SK-N-SH (cell line): ENCODE results near the gene TRMO. TPM values are rescaled to one million over a fixed set of nuclear protein-coding genes. Genes with fewer than 3 reads are reported as not detected.

Experiments
- CTCF ChIA-PET: fragments of 300-600, 350-600 bp; formaldehyde crosslinking; extraction: SDS; loops from one replicate; lab custom pipeline; 2021; lab: Yijun Ruan, JAX
- POLR2A ChIA-PET: fragments of 350-600 bp; sonication (Branson Sonifier 250); formaldehyde crosslinking; extraction: SDS; loops from one replicate; lab custom pipeline; 2020; ENCODE audit warnings: antibody characterized with exemption, inconsistent platforms; lab: Yijun Ruan, JAX
- DNase-seq: peaks from one replicate; pipeline ENCODE4 v3.0.0; 2012
- H2AFZ ChIP-seq: fragments of 200-600 bp; sonication (generic); 2 replicates; pipeline ENCODE4 v1.8.1; 2016; ENCODE audit warnings: antibody characterized with exemption, mild to moderate bottlenecking, low read depth
- H3F3A ChIP-seq: fragments of 200-600 bp; sonication (generic); replicated peaks from 2 replicates; pipeline ENCODE3; 2016; ENCODE audit warnings: antibody characterized with exemption, mild to moderate bottlenecking; ENCODE audit not compliant: insufficient read depth
- H3K27ac ChIP-seq, 2 experiments: fragments of 200-500 bp in 1 of 2; fragments of 200-600 bp in 1 of 2; sonication (Bioruptor generic) in 1 of 2; sonication (generic), shearing (Covaris generic) in 1 of 2; 2 replicates each; pipeline versions ENCODE4 v1.5.1 to v1.6.1; 2014 to 2016; ENCODE audit warnings: low read depth in 2 of 2, inconsistent platforms in 1 of 2, low read length in 1 of 2, mild to moderate bottlenecking in 1 of 2, mixed read lengths in 1 of 2
- H3K27me3 ChIP-seq: fragments of 200-600 bp; sonication (generic), shearing (Covaris generic); 2 replicates; pipeline ENCODE4 v1.6.1; 2016; ENCODE audit warnings: mixed run types; ENCODE audit not compliant: insufficient read depth
- H3K36me3 ChIP-seq, 2 experiments: fragments of 200-500 bp in 1 of 2; fragments of 200-600 bp in 1 of 2; sonication (Bioruptor generic) in 1 of 2; sonication (generic) in 1 of 2; replicated peaks in 1 of 2; 2 replicates each; pipeline versions ENCODE3 to v1.5.1; 2014 to 2016; ENCODE audit warnings: low read length in 1 of 2, mild to moderate bottlenecking in 1 of 2; ENCODE audit not compliant: insufficient read depth in 2 of 2, control insufficient read depth in 1 of 2
- H3K4me1 ChIP-seq, 2 experiments: fragments of 200-500 bp in 1 of 2; fragments of 200-600 bp in 1 of 2; sonication (Bioruptor generic) in 1 of 2; sonication (generic), shearing (Covaris generic) in 1 of 2; 2 replicates each; pipeline versions ENCODE4 v1.5.1 to v1.6.1; 2014 to 2016; ENCODE audit warnings: low read depth in 1 of 2, low read length in 1 of 2, mixed run types in 1 of 2; ENCODE audit not compliant: insufficient read depth in 2 of 2, control insufficient read depth in 1 of 2
- H3K4me2 ChIP-seq: fragments of 200-600 bp; sonication (generic), shearing (Covaris generic); 2 replicates; pipeline ENCODE4 v1.6.1; 2017; ENCODE audit warnings: mixed run types
- H3K4me3 ChIP-seq, 2 experiments: fragments of 200-500 bp in 1 of 2; fragments of 200-600 bp in 1 of 2; sonication (Bioruptor generic) in 1 of 2; sonication (generic), shearing (Covaris generic) in 1 of 2; 2 replicates each; pipeline versions ENCODE4 v1.5.1 to v1.8.1; 2014 to 2016; ENCODE audit warnings: low read depth in 2 of 2, inconsistent platforms in 1 of 2, low read length in 1 of 2, mild to moderate bottlenecking in 1 of 2, mixed read lengths in 1 of 2, moderate library complexity in 1 of 2
- H3K79me2 ChIP-seq: fragments of 200-600 bp; sonication (generic); 2 replicates; pipeline ENCODE4 v1.8.1; 2017; ENCODE audit warnings: mild to moderate bottlenecking; ENCODE audit not compliant: insufficient read depth
- H3K9ac ChIP-seq: fragments of 200-600 bp; sonication (generic); 2 replicates; pipeline ENCODE4 v1.6.1; 2017; ENCODE audit warnings: mixed run types
- H3K9me2 ChIP-seq: fragments of 200-600 bp; sonication (generic); 2 replicates; pipeline ENCODE4 v1.6.1; 2017; ENCODE audit warnings: mixed run types
- H3K9me3 ChIP-seq: fragments of 200-600 bp; sonication (generic); 2 replicates; pipeline ENCODE4 v1.6.1; 2017; ENCODE audit warnings: mixed run types, mild to moderate bottlenecking, moderate library complexity
- H4K20me1 ChIP-seq: fragments of 200-600 bp; sonication (generic); 2 replicates; pipeline ENCODE4 v1.6.1; 2017; ENCODE audit warnings: mild to moderate bottlenecking, mixed run types; ENCODE audit not compliant: insufficient read depth
- ELF1 ChIP-seq: IDR thresholded peaks from 2 replicates; pipeline ENCODE4 v1.4.0; 2012
- EZH2phosphoT487 ChIP-seq: fragments of 200-600 bp; sonication (generic); IDR thresholded peaks from 2 replicates; pipeline ENCODE4 v1.6.1; 2017; ENCODE audit warnings: low read depth, mixed run types, mild to moderate bottlenecking, antibody characterized with exemption, moderate library complexity, borderline replicate concordance
- GABPA ChIP-seq: IDR thresholded peaks from 2 replicates; pipeline ENCODE4 v1.4.0; 2012; ENCODE audit warnings: low read depth, mild to moderate bottlenecking
- GATA2 ChIP-seq: sonication (generic); formaldehyde crosslinking; IDR thresholded peaks from 2 replicates; pipeline ENCODE4 v1.5.0; 2020; ENCODE audit warnings: mild to moderate bottlenecking, missing genetic modification reagents
- IRF3 ChIP-seq: fragments of 150-350 bp; IDR thresholded peaks from 2 replicates; pipeline ENCODE4 v1.6.1; 2016; ENCODE audit warnings: mild to moderate bottlenecking, low read depth, low read length
- MAX ChIP-seq: IDR thresholded peaks from 2 replicates; pipeline ENCODE4 v1.4.0; 2012; ENCODE audit warnings: low read depth
- MEF2A ChIP-seq: IDR thresholded peaks from 2 replicates; pipeline ENCODE4 v1.4.0; 2012; ENCODE audit warnings: low read depth, borderline replicate concordance
- MXI1 ChIP-seq: IDR thresholded peaks from 2 replicates; pipeline ENCODE4 v1.6.1; 2012; ENCODE audit warnings: mild to moderate bottlenecking, low read depth, low read length, improper control_type of control experiment
- PBX3 ChIP-seq: IDR thresholded peaks from 2 replicates; pipeline ENCODE4; 2012
- RAD21 ChIP-seq: IDR thresholded peaks from 2 replicates; pipeline ENCODE4 v1.6.1; 2012; ENCODE audit warnings: mild to moderate bottlenecking, low read length
- RFX5 ChIP-seq: IDR thresholded peaks from 2 replicates; pipeline ENCODE4 v1.6.1; 2012; ENCODE audit warnings: mild to moderate bottlenecking, improper control_type of control experiment, low read length
- RXRA ChIP-seq: IDR thresholded peaks from 2 replicates; pipeline ENCODE4 v1.4.0; 2012; ENCODE audit warnings: low read depth, mild to moderate bottlenecking, borderline replicate concordance
- SIN3A ChIP-seq: IDR thresholded peaks from 2 replicates; pipeline ENCODE4 v1.6.1; 2012; ENCODE audit warnings: low read depth, mild to moderate bottlenecking, low read length, moderate library complexity, borderline replicate concordance
- SMC3 ChIP-seq: IDR thresholded peaks from 2 replicates; pipeline ENCODE4 v1.6.1; 2012; ENCODE audit warnings: low read depth, low read length, improper control_type of control experiment
- TAF1 ChIP-seq: IDR thresholded peaks from 2 replicates; pipeline ENCODE4 v1.6.1; 2012; ENCODE audit warnings: low read depth, mild to moderate bottlenecking, low read length, moderate library complexity, borderline replicate concordance
- TEAD4 ChIP-seq: IDR thresholded peaks from 2 replicates; pipeline ENCODE4 v1.4.0; 2012; ENCODE audit warnings: mild to moderate bottlenecking, borderline replicate concordance; ENCODE audit not compliant: insufficient read depth
- USF1 ChIP-seq: IDR thresholded peaks from 2 replicates; pipeline ENCODE4 v1.4.0; 2012; ENCODE audit warnings: low read depth, borderline replicate concordance
- WGBS: methylation state at CpG from one replicate; pipeline ENCODE4 v1.1.6; 2017; ENCODE audit warnings: low lambda C conversion rate; 5-methylcytosine and 5-hydroxymethylcytosine counted together
- polyA plus RNA-seq, 3 experiments: library from polyadenylated mRNA; depleted of rRNA; stranded (reverse); fragments of >200 nt; gene quantifications; 2 replicates each; pipeline ENCODE4 v1.2.3, GENCODE V29; 2012

Gene TRMO
- polyA plus RNA-seq, 1 of the 3 experiments (the other 2 are of a cell fraction): 8.1 TPM

GRCh38 chr9:97944612-97945011, 22.3 kb upstream of the TRMO start:
- Histone ChIP-seq H3K4me3 (no peak overlapping the region), H4K20me1 (no peaks in the 10 kb centered on the region), H3K79me2 (no peaks in the 10 kb centered on the region), H3K9ac (no peak overlapping the region), H3K4me2 (no peak overlapping the region), H3F3A (no peaks in the 10 kb centered on the region), H3K9me3 (no peaks in the 10 kb centered on the region), H3K4me1 (no peaks in the 10 kb centered on the region), H3K36me3 (no peaks in the 10 kb centered on the region), H3K27me3 (peaks cover 6% of the 10 kb centered on the region; the same call in 1 of the 2 replicates), H3K9me2 (no peaks in the 10 kb centered on the region), H3K27ac (no peak overlapping the region), H2AFZ (no peak overlapping the region)
- TF ChIP-seq GATA2 (CRISPR knock-in tag): no peak
- TF ChIP-seq GABPA: no peak
- no peak for TF ChIP-seq SMC3
- TF ChIP-seq EZH2phosphoT487: no peak
- TF ChIP-seq MXI1: no peak
- no peak for TF ChIP-seq TAF1
- no peak for TF ChIP-seq PBX3
- TF ChIP-seq RFX5: no peak
- TF ChIP-seq MEF2A: no peak
- no peak for TF ChIP-seq IRF3
- TF ChIP-seq USF1: no peak
- TF ChIP-seq RXRA: no peak
- no peak for TF ChIP-seq SIN3A
- TF ChIP-seq ELF1: no peak
- TF ChIP-seq RAD21: no peak
- CTCF ChIA-PET: interaction anchor here (1.0 to 4.7 kb wide), 2 partner anchors 22 to 261 kb away, joined by 3 to 27 read pairs; partner anchors contain the start of gene TRMO
- DNase-seq: no peak
- POLR2A ChIA-PET: no interaction called here
- 30% methylated on average over 3 of the region's 3 CpGs for WGBS

GRCh38 chr9:97943308-97943855, 21.1 kb upstream of the TRMO start:
- peaks cover 8% of the 10 kb centered on the region; the same call in 1 of the 2 replicates for H3K27me3 ChIP-seq
- no peaks in the 10 kb centered on the region for H3K9me3 ChIP-seq

More at GRCh38 chr9:97943308-97943855, 21.1 kb upstream of the TRMO start:
- no peak overlapping the region for H3K4me2 ChIP-seq
- no peaks in the 10 kb centered on the region for H3K36me3 ChIP-seq
- H3K79me2 ChIP-seq: no peaks in the 10 kb centered on the region
- no peaks in the 10 kb centered on the region for H3F3A ChIP-seq
- H3K9ac ChIP-seq: no peak overlapping the region
- DNase-seq: no peak
- H4K20me1 ChIP-seq: no peaks in the 10 kb centered on the region
- TF ChIP-seq ELF1 (no peak), TAF1 (no peak), SIN3A (no peak), TEAD4 (no peak), MXI1 (no peak), MAX (no peak)
- H3K4me3 ChIP-seq: no peak overlapping the region
- ChIA-PET CTCF (interaction anchor here (1.2 to 4.7 kb wide), 3 partner anchors 20 to 92 kb away, joined by 3 to 27 read pairs (median 5); partner anchors contain the start of gene TRMO), POLR2A (no interaction called here)
- no peak overlapping the region for H2AFZ ChIP-seq
- no peaks in the 10 kb centered on the region for H3K4me1 ChIP-seq
- no peak overlapping the region for H3K27ac ChIP-seq
- no peaks in the 10 kb centered on the region for H3K9me2 ChIP-seq
